Panc1 (cell line): Measurements from ENCODE around the gene MYRF.

ENCODE experiments used
- POLR2AphosphoS5 ChIP-seq: IDR thresholded peaks from 2 replicates; pipeline ENCODE4 v1.6.1; 2012; ENCODE audit warnings: mild to moderate bottlenecking, low read depth, low read length, moderate library complexity
- SIN3A ChIP-seq: IDR thresholded peaks from 2 replicates; pipeline ENCODE4 v1.6.1; 2012; ENCODE audit warnings: low read depth, mild to moderate bottlenecking, low read length, moderate library complexity, borderline replicate concordance; ENCODE audit not compliant: insufficient read depth
- TCF7L2 ChIP-seq: IDR thresholded peaks from 2 replicates; pipeline ENCODE4 v1.6.1; 2011; ENCODE audit warnings: mild to moderate bottlenecking, low read depth, low read length, inconsistent platforms
- TF ChIP-seq, protein P1 (sequence below): fragments of 450-650 bp; IDR thresholded peaks from 2 replicates; pipeline ENCODE4 v1.5.1; 2017; ENCODE audit warnings: mild to moderate bottlenecking
- TF ChIP-seq, protein P2 (sequence below), 2 experiments: IDR thresholded peaks; 2 replicates each; pipeline ENCODE4 v1.6.1; 2011 to 2012; ENCODE audit warnings: low read depth in 2 of 2, control low read depth in 1 of 2, low read length in 1 of 2, mild to moderate bottlenecking in 1 of 2, moderate library complexity in 1 of 2; ENCODE audit not compliant: insufficient read depth in 1 of 2

DNA sequence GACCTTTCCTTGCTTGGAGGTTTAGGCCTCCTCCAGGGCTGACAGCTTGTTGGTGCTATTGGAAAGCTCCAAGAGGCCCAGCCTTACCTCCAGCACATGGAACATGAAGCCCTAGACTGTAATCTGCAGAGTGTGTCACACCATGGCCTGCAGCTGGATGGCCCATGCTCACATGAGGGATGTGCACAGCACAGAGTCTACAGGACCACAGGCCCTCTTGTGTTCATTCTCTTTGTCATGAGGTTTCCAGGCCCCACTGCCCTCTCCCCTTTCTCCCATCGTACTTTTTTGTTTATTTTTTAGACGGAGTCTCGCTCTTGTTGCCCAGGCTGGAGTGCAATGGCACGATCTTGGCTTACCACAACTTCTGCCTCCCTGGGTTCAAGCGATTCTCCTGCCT lies 54.3 kb downstream of the MYRF start:
- TF ChIP-seq, protein P1, sequence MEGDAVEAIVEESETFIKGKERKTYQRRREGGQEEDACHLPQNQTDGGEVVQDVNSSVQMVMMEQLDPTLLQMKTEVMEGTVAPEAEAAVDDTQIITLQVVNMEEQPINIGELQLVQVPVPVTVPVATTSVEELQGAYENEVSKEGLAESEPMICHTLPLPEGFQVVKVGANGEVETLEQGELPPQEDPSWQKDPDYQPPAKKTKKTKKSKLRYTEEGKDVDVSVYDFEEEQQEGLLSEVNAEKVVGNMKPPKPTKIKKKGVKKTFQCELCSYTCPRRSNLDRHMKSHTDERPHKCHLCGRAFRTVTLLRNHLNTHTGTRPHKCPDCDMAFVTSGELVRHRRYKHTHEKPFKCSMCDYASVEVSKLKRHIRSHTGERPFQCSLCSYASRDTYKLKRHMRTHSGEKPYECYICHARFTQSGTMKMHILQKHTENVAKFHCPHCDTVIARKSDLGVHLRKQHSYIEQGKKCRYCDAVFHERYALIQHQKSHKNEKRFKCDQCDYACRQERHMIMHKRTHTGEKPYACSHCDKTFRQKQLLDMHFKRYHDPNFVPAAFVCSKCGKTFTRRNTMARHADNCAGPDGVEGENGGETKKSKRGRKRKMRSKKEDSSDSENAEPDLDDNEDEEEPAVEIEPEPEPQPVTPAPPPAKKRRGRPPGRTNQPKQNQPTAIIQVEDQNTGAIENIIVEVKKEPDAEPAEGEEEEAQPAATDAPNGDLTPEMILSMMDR, result no peak
- TF ChIP-seq, protein P2, sequence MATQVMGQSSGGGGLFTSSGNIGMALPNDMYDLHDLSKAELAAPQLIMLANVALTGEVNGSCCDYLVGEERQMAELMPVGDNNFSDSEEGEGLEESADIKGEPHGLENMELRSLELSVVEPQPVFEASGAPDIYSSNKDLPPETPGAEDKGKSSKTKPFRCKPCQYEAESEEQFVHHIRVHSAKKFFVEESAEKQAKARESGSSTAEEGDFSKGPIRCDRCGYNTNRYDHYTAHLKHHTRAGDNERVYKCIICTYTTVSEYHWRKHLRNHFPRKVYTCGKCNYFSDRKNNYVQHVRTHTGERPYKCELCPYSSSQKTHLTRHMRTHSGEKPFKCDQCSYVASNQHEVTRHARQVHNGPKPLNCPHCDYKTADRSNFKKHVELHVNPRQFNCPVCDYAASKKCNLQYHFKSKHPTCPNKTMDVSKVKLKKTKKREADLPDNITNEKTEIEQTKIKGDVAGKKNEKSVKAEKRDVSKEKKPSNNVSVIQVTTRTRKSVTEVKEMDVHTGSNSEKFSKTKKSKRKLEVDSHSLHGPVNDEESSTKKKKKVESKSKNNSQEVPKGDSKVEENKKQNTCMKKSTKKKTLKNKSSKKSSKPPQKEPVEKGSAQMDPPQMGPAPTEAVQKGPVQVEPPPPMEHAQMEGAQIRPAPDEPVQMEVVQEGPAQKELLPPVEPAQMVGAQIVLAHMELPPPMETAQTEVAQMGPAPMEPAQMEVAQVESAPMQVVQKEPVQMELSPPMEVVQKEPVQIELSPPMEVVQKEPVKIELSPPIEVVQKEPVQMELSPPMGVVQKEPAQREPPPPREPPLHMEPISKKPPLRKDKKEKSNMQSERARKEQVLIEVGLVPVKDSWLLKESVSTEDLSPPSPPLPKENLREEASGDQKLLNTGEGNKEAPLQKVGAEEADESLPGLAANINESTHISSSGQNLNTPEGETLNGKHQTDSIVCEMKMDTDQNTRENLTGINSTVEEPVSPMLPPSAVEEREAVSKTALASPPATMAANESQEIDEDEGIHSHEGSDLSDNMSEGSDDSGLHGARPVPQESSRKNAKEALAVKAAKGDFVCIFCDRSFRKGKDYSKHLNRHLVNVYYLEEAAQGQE (IDR thresholded peaks at IDR 0.05; ENCODE audit: insufficient read depth in 1 of 2, low read depth in 2 of 2, low read length in 1 of 2), result no peak
- TF ChIP-seq POLR2AphosphoS5, result no peak
- no peak for TF ChIP-seq SIN3A
- no peak for TF ChIP-seq TCF7L2
